ENCODE data around the gene APOA4.

APOA4 gene

DNA sequence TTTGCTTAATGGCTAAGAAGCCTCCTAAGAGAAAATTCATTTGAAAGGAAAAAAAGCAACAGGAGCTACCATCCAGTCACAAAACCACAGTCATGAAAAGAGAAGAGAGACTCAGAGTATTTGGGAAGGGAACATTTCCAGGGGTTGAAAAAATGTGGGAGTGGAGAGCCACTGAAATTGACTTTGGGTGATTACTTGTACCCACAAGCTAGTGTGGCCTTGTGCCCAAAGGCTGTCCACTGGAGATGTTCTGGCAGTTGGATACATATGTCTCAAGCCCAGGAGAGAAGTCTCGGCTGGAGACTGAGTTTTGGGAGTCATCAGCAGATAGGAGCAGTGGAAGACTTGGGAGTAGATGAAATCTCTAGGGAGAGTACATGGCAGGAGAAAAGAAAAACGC is 28.3 kb downstream of the APOA4 start:
- no peak for DNase-seq (ENCODE audit: low read depth)
- no peak overlapping the region for H3K4me3 ChIP-seq (ENCODE audit: low read length)
- TF ChIP-seq, protein P1, sequence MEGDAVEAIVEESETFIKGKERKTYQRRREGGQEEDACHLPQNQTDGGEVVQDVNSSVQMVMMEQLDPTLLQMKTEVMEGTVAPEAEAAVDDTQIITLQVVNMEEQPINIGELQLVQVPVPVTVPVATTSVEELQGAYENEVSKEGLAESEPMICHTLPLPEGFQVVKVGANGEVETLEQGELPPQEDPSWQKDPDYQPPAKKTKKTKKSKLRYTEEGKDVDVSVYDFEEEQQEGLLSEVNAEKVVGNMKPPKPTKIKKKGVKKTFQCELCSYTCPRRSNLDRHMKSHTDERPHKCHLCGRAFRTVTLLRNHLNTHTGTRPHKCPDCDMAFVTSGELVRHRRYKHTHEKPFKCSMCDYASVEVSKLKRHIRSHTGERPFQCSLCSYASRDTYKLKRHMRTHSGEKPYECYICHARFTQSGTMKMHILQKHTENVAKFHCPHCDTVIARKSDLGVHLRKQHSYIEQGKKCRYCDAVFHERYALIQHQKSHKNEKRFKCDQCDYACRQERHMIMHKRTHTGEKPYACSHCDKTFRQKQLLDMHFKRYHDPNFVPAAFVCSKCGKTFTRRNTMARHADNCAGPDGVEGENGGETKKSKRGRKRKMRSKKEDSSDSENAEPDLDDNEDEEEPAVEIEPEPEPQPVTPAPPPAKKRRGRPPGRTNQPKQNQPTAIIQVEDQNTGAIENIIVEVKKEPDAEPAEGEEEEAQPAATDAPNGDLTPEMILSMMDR (IDR thresholded peaks at IDR 0.05; ENCODE audit: insufficient read depth, low read depth, low read length, missing control alignments), result no peak

DNA sequence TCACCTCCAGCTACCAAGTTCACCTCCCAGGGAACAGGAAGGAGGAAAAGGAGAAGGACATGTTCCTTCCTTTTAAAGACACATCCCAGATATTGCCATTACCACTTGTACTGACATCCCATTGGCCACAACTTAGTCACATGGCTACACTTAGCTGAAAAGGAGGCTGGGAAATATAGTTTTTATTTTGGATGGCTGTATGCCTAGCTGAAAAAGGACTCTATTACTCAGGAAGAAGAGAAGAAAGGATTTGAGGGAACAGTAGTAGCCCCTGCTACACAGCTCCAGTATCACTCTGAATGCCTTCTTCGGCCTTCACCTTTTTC is 29.4 kb downstream of the APOA4 start:
- no peak for DNase-seq (ENCODE audit: low read depth)
- H3K4me3 ChIP-seq (ENCODE audit: low read length), result no peak overlapping the region
- TF ChIP-seq, protein P1 (IDR thresholded peaks at IDR 0.05; ENCODE audit: insufficient read depth, low read depth, low read length, missing control alignments), result no peak

DNA sequence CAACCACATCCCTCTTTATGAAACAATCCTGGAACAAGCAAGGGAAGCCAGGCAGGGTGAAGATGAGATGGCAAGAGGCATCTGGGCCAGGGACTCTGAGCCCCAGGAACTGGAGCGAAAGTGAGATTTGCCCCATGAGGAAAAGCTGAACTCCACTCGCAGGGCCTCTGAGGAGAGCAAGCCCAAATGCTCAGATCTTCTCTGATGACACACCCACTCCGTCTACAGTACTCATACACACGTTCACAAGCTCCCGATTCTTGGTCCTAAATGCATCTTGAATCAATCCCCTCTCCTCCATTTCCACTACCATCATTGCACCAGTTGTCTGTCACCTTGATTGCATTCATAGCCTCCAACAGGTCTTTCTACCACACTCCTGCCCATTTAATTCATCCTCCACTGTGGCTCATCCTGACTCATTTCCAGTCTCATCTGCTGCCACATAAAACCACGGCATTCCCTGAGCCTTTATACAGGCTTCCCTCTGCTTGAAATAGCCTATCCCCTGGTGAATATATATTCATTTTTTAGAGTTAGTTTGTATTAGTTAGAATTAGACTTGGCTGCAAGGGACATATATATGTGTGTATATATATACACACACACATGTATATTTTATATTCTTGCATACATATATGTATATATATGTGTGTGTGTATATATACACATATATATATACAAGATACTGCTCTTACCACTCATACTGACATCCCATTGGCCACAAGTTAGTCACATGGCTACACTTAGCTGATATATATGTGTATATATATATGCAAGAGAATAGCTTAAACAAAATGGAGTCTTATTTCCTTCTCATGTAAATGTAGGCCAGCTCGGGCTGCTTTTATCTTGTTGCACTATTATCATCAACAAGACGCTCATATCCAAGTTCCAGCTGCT is 30.0 kb downstream of the APOA4 start:
- peak; percentile 90 for DNase-seq (ENCODE audit: low read depth)
- no peak overlapping the region for H3K4me3 ChIP-seq (ENCODE audit: low read length)
- TF ChIP-seq, protein P1 (IDR thresholded peaks at IDR 0.05; ENCODE audit: insufficient read depth, low read depth, low read length, missing control alignments), result no peak

DNA sequence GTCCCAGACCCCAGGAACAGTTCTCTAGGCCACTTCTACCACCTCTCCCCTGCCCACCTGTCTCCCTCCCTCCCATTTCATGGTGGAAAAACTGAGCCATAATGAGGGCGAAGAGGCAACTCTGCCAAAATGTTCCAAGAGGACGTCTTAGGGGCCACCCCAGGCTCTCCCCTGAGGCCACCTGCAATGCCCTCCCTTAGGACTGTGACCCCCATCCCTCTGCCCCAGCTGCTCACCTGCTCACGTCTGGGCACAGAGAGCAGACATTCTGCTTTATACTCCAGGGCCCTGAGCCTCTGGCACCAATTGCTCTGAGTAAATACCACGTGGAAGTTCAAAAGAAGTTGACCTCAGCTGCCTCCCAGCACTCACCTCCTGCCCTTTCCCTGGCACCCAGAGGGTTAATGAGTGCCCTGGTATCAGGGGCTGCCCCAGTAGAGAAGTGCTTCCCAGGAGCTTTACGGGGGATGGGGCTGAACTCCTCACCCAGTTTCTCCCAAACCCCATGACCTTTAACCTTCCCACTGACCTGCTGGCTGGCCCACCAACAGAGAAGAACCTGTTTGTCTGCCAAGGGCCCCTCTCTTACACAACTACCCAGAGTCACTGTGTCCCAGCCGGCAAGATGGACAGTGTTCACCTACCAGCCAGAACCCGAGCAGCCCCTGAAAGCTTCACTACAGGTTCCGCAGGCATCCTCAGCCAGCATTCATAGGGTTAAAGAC is 30.8 kb downstream of the APOA4 start:
- TF ChIP-seq, protein P1 (IDR thresholded peaks at IDR 0.05; ENCODE audit: insufficient read depth, low read depth, low read length, missing control alignments), result no peak
- no peak overlapping the region for H3K4me3 ChIP-seq (ENCODE audit: low read length)
- no peak for DNase-seq (ENCODE audit: low read depth)

DNA sequence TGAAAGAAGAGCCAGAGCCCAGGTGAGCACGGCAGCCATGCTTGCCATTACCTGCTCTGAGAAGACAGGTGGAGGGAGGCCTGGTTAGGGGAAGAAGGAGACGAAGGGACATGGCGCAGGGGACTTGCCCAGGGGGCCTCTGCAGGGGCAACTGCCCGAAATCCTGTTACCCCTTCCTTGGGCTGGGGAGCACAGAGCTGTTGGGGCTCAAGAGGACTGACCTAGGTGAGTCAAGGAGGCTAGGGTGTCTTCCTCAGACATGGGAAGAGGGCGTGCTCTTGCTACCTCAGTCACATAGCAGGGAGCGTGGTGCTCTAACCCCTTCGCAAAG is 31.3 kb downstream of the APOA4 start, which contains the start of gene APOA5:
Gene APOA5, minus strand, starts transcription at position 67 of the 331 bp plus-strand sequence. Its CDS starts 19 bp downstream, at position 48.
- no peak within 1 kb of the TSS for H3K4me3 ChIP-seq (ENCODE audit: low read length)
- no peak for DNase-seq (ENCODE audit: low read depth)
- TF ChIP-seq, protein P1 (IDR thresholded peaks at IDR 0.05; ENCODE audit: insufficient read depth, low read depth, low read length, missing control alignments), result no peak

DNA sequence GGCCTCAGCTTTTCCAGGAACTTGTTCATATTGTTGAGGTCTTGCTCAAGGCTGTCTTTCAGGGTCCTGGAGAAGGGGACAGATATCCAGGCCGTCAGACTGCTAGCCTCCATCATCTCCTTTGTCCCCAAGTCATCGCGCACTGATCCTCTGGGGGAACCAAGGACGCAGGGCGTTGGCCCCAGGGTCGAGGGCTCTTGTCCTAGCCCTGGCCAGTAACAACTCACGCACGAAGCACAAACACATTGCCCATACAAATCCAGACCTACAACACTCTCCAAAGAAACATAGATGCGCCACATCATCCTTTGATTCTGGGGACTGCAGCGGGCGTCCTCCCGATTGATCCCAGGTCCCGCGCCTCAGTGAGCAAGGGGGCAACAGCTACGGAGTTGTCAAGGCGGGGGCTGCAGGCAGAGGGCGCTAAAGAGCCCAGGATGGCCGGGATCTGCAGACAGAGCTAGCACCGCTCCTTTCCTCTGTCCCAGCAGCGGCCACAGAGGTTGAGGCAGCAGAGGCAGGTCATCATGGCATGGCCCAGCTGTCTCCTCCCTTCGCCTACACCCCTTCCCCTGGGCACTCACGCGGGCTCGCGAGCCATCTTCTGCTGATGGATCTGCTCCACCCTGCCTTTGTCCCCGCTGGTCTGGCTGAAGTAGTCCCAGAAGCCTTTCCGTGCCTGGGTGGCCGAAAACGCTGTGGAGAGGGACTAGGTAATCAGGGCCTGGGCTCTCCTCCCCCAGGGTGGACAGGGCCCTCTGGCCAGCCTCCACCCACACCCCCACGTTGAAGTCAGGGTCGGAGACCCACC is 31.9 kb downstream of the APOA4 start:
- peak; percentile 61 for DNase-seq (ENCODE audit: low read depth)
- TF ChIP-seq, protein P1 (IDR thresholded peaks at IDR 0.05; ENCODE audit: insufficient read depth, low read depth, low read length, missing control alignments), result peak; percentile 83
- H3K4me3 ChIP-seq (ENCODE audit: low read length), result no peak overlapping the region

Data from epithelial cell of esophagus (primary cell).